ENCODE data around the gene CGB1.

DNA sequence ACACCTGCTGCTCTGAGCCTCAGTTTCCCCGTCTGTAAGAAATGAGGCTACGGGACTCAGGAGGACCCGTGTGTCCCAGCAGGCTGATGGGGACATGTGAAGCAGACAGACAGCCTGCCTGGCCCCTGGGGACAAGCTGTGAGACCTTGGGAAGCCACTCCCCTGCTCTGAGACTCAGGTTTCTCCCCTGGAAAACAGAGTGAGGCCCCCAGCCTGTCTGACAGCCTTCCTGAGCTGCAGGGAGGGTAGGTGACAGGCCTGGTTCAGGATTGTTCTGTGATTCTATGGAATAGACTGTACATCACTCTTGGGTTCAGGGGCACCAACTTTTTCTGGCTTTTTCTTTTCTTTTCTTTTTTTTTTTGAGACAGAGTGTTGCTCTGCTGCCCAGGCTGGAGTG is 30.9 kb upstream of the CGB1 start:
- TF ChIP-seq, protein P1, sequence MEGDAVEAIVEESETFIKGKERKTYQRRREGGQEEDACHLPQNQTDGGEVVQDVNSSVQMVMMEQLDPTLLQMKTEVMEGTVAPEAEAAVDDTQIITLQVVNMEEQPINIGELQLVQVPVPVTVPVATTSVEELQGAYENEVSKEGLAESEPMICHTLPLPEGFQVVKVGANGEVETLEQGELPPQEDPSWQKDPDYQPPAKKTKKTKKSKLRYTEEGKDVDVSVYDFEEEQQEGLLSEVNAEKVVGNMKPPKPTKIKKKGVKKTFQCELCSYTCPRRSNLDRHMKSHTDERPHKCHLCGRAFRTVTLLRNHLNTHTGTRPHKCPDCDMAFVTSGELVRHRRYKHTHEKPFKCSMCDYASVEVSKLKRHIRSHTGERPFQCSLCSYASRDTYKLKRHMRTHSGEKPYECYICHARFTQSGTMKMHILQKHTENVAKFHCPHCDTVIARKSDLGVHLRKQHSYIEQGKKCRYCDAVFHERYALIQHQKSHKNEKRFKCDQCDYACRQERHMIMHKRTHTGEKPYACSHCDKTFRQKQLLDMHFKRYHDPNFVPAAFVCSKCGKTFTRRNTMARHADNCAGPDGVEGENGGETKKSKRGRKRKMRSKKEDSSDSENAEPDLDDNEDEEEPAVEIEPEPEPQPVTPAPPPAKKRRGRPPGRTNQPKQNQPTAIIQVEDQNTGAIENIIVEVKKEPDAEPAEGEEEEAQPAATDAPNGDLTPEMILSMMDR (IDR thresholded peaks at IDR 0.05 in 2 of 3, conservative IDR thresholded peaks at IDR 0.05 in 1 of 3; ENCODE audit: control insufficient read depth in 2 of 3, extremely low read depth in 1 of 3, insufficient read depth in 1 of 3, low read depth in 3 of 3, low read length in 3 of 3), result no peak
- TF ChIP-seq TCF12 (IDR thresholded peaks at IDR 0.05; ENCODE audit: low read depth, low read length) (no peak), EGR1 (IDR thresholded peaks at IDR 0.05; ENCODE audit: borderline replicate concordance in 1 of 2, low read depth in 2 of 2, low read length in 2 of 2) (no peak), RAD21 (IDR thresholded peaks at IDR 0.05; ENCODE audit: insufficient read depth, low read depth, low read length) (no peak), NFYA (IDR thresholded peaks at IDR 0.05; ENCODE audit: borderline replicate concordance, low read depth, low read length) (no peak), PAX5 (IDR thresholded peaks at IDR 0.05; ENCODE audit: borderline replicate concordance, low read depth, low read length) (no peak), NRF1 (conservative IDR thresholded peaks at IDR 0.05; ENCODE audit: low read depth, low read length) (no peak), SREBF1 (IDR thresholded peaks at IDR 0.05; ENCODE audit: low read length) (no peak), EZH2 (IDR thresholded peaks at IDR 0.05; ENCODE audit: borderline replicate concordance, control insufficient read depth, low read depth, low read length) (no peak), POLR2AphosphoS5 (IDR thresholded peaks at IDR 0.05; ENCODE audit: low read length) (no peak)
- TF ChIP-seq, protein P2, sequence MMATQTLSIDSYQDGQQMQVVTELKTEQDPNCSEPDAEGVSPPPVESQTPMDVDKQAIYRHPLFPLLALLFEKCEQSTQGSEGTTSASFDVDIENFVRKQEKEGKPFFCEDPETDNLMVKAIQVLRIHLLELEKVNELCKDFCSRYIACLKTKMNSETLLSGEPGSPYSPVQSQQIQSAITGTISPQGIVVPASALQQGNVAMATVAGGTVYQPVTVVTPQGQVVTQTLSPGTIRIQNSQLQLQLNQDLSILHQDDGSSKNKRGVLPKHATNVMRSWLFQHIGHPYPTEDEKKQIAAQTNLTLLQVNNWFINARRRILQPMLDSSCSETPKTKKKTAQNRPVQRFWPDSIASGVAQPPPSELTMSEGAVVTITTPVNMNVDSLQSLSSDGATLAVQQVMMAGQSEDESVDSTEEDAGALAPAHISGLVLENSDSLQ (IDR thresholded peaks at IDR 0.05), result no peak
- TF ChIP-seq, protein P3, sequence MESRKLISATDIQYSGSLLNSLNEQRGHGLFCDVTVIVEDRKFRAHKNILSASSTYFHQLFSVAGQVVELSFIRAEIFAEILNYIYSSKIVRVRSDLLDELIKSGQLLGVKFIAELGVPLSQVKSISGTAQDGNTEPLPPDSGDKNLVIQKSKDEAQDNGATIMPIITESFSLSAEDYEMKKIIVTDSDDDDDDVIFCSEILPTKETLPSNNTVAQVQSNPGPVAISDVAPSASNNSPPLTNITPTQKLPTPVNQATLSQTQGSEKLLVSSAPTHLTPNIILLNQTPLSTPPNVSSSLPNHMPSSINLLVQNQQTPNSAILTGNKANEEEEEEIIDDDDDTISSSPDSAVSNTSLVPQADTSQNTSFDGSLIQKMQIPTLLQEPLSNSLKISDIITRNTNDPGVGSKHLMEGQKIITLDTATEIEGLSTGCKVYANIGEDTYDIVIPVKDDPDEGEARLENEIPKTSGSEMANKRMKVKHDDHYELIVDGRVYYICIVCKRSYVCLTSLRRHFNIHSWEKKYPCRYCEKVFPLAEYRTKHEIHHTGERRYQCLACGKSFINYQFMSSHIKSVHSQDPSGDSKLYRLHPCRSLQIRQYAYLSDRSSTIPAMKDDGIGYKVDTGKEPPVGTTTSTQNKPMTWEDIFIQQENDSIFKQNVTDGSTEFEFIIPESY (IDR thresholded peaks at IDR 0.05), result no peak
- TF ChIP-seq, protein P4, sequence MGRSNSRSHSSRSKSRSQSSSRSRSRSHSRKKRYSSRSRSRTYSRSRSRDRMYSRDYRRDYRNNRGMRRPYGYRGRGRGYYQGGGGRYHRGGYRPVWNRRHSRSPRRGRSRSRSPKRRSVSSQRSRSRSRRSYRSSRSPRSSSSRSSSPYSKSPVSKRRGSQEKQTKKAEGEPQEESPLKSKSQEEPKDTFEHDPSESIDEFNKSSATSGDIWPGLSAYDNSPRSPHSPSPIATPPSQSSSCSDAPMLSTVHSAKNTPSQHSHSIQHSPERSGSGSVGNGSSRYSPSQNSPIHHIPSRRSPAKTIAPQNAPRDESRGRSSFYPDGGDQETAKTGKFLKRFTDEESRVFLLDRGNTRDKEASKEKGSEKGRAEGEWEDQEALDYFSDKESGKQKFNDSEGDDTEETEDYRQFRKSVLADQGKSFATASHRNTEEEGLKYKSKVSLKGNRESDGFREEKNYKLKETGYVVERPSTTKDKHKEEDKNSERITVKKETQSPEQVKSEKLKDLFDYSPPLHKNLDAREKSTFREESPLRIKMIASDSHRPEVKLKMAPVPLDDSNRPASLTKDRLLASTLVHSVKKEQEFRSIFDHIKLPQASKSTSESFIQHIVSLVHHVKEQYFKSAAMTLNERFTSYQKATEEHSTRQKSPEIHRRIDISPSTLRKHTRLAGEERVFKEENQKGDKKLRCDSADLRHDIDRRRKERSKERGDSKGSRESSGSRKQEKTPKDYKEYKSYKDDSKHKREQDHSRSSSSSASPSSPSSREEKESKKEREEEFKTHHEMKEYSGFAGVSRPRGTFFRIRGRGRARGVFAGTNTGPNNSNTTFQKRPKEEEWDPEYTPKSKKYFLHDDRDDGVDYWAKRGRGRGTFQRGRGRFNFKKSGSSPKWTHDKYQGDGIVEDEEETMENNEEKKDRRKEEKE (IDR thresholded peaks at IDR 0.05), result no peak
